ENCODE measurements around the gene CCDC7. TPM values are rescaled to one million over a fixed set of nuclear protein-coding genes. Genes with fewer than 3 reads are reported as not detected.

Gene CCDC7
- polyA plus RNA-seq, 1 of the 3 experiments (the other 2 are of a cell fraction), result 0.44 TPM

GRCh38 chr10:32773105-32773504 is 327.2 kb downstream of the CCDC7 start (continued):
- no peak for TF ChIP-seq MAX (IDR thresholded peaks at IDR 0.05; ENCODE audit: low read depth)
- no peak for TF ChIP-seq IRF3 (IDR thresholded peaks at IDR 0.05; ENCODE audit: low read depth, low read length)
- no peak for TF ChIP-seq TCF12 (IDR thresholded peaks at IDR 0.05)
- no peak for TF ChIP-seq USF1 (IDR thresholded peaks at IDR 0.05; ENCODE audit: borderline replicate concordance, low read depth)
- TF ChIP-seq NFIC (IDR thresholded peaks at IDR 0.05; ENCODE audit: borderline replicate concordance), result no peak
- no peak for TF ChIP-seq JUND (IDR thresholded peaks at IDR 0.05)

DNA sequence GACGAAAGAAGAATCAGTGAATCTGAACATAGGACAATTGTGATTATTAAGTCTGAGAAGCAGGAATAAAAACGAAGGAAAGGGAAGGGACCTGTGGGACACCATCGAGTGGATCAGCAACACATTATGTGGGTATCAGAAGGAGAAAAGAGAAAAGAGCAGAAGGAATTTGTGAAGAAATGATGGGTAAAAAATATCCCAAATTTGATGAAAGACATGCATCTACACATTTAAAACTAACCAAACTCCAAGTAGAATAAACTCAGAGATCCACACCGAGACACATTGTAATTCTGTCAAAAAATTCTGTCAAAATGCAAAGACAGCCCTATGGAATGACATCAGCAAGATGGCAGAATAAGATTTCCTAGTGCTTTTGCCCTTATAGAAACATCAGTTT is 341.0 kb downstream of the CCDC7 start:
- Histone ChIP-seq H3K79me2 (ENCODE audit: insufficient read depth) (no peaks in the 10 kb centered on the region), H3F3A (replicated peaks; ENCODE audit: insufficient read depth) (no peaks in the 10 kb centered on the region), H3K4me3 (ENCODE audit: low read depth in 2 of 2, low read length in 1 of 2) (no peak overlapping the region), H4K20me1 (ENCODE audit: insufficient read depth) (no peaks in the 10 kb centered on the region), H3K9me3 (no peaks in the 10 kb centered on the region), H3K9ac (no peak overlapping the region), H3K4me2 (no peak overlapping the region), H2AFZ (ENCODE audit: low read depth) (no peak overlapping the region), H3K9me2 (no peaks in the 10 kb centered on the region), H3K27ac (ENCODE audit: low read depth in 2 of 2, low read length in 1 of 2) (no peak overlapping the region), H3K36me3 (replicated peaks in 1 of 2; ENCODE audit: control insufficient read depth in 1 of 2, insufficient read depth in 2 of 2, low read length in 1 of 2) (no peaks in the 10 kb centered on the region), H3K27me3 (ENCODE audit: insufficient read depth) (no peaks in the 10 kb centered on the region), H3K4me1 (ENCODE audit: control insufficient read depth in 1 of 2, insufficient read depth in 2 of 2, low read depth in 1 of 2, low read length in 1 of 2) (no peaks in the 10 kb centered on the region)
- TF ChIP-seq RFX5 (IDR thresholded peaks at IDR 0.05; ENCODE audit: low read length) (no peak), MXI1 (IDR thresholded peaks at IDR 0.05; ENCODE audit: low read depth, low read length) (no peak), SMC3 (IDR thresholded peaks at IDR 0.05; ENCODE audit: low read depth, low read length) (no peak), USF2 (IDR thresholded peaks at IDR 0.05; ENCODE audit: borderline replicate concordance, low read depth, low read length) (no peak), SIN3A (IDR thresholded peaks at IDR 0.05; ENCODE audit: borderline replicate concordance, low read depth, low read length) (no peak), IRF3 (IDR thresholded peaks at IDR 0.05; ENCODE audit: low read depth, low read length) (no peak), USF1 (IDR thresholded peaks at IDR 0.05; ENCODE audit: borderline replicate concordance, low read depth) (no peak), POLR2AphosphoS5 (IDR thresholded peaks at IDR 0.05; ENCODE audit: low read depth, low read length) (no peak), JUND (IDR thresholded peaks at IDR 0.05) (no peak), NFIC (IDR thresholded peaks at IDR 0.05; ENCODE audit: borderline replicate concordance) (no peak)
- 43% methylated on average over 4 of the region's 4 CpGs for WGBS (ENCODE audit: low lambda C conversion rate)
- ChIA-PET POLR2A (no interaction called here), CTCF (interaction anchor here (4.3 kb wide), 1 partner anchor 222 kb away, joined by 25 read pairs; no protein-coding TSS in a partner anchor)
- no peak for DNase-seq

All from SK-N-SH (cell line).